HepG2 (cell line): ENCODE measurements around the gene DNAJC11. TPM values are rescaled to one million over a fixed set of nuclear protein-coding genes. Genes with fewer than 3 reads are reported as not detected.

Source experiments
- CBFB ChIP-seq: sonication (generic); formaldehyde crosslinking; IDR thresholded peaks from 2 replicates; pipeline ENCODE4 v1.4.0; 2020; ENCODE audit warnings: missing genetic modification reagents
- HNRNPUL1 ChIP-seq: fragments of 200-400 bp; formaldehyde crosslinking; IDR thresholded peaks from 2 replicates; pipeline ENCODE4 v1.6.1; 2017; ENCODE audit warnings: low read depth, mild to moderate bottlenecking, low read length, moderate library complexity
- ZFP37 ChIP-seq: sonication (generic); formaldehyde crosslinking; IDR thresholded peaks from 2 replicates; pipeline ENCODE4 v1.4.0; 2020; ENCODE audit warnings: missing genetic modification reagents, borderline replicate concordance
- ZNF101 ChIP-seq: sonication (generic); formaldehyde crosslinking; IDR thresholded peaks from 2 replicates; pipeline ENCODE4 v1.4.0; 2020; ENCODE audit warnings: mild to moderate bottlenecking, low read depth, missing genetic modification reagents, borderline replicate concordance
- ZNF260 ChIP-seq: sonication (generic); formaldehyde crosslinking; IDR thresholded peaks from 2 replicates; pipeline ENCODE4 v1.4.0; 2020; ENCODE audit warnings: missing genetic modification reagents, low read depth, mild to moderate bottlenecking, borderline replicate concordance
- ZNF296 ChIP-seq: sonication (generic); formaldehyde crosslinking; conservative IDR thresholded peaks from 2 replicates; pipeline ENCODE4 v1.5.0; 2020; ENCODE audit warnings: mild to moderate bottlenecking, missing genetic modification reagents
- polyA plus RNA-seq, 8 experiments: library from polyadenylated mRNA; depleted of rRNA in 3 of 8; stranded (reverse) in 7 of 8; unstranded in 1 of 8; fragments of >200 nt; fragmentation: Illumina TruSeq in 4 of 8; extraction: Trizol in 4 of 8; gene quantifications; 2 replicates each; pipeline versions ENCODE4 v1.2.1 to v1.2.3, GENCODE V29; 2011 to 2016; ENCODE audit warnings: low read depth in 4 of 8, missing spikeins in 1 of 8, mixed read lengths in 1 of 8; ENCODE audit not compliant: insufficient read depth in 1 of 8
- total RNA-seq, 5 experiments: library from RNA; depleted of rRNA; stranded (reverse); fragments of >200 nt; fragmentation: Illumina TruSeq; extraction: Trizol; gene quantifications; 2 replicates each; pipeline ENCODE4 v1.2.3, GENCODE V29; 2016; ENCODE audit warnings: low read depth in 1 of 5
- TF ChIP-seq, protein P1 (sequence below): sonication (generic); formaldehyde crosslinking; IDR thresholded peaks from 2 replicates; pipeline ENCODE4 v1.4.0; 2020; ENCODE audit warnings: missing genetic modification reagents
- TF ChIP-seq, protein P2 (sequence below): IDR thresholded peaks from 2 replicates; pipeline ENCODE4 v1.6.1; 2016; ENCODE audit warnings: control low read depth
- TF ChIP-seq, protein P3 (sequence below): sonication (generic); formaldehyde crosslinking; IDR thresholded peaks from 2 replicates; pipeline ENCODE4 v1.4.0; 2020; ENCODE audit warnings: missing genetic modification reagents, borderline replicate concordance
- TF ChIP-seq, protein P4 (sequence below): sonication (generic); formaldehyde crosslinking; IDR thresholded peaks from 2 replicates; pipeline ENCODE4 v1.8.1; 2023; ENCODE audit warnings: mild to moderate bottlenecking, missing genetic modification reagents
- TF ChIP-seq, protein P5 (sequence below): fragments of 450-650 bp; IDR thresholded peaks from 2 replicates; pipeline ENCODE4 v1.6.1; 2016
- TF ChIP-seq, protein P6 (sequence below): sonication (generic); formaldehyde crosslinking; IDR thresholded peaks from 2 replicates; pipeline ENCODE4 v1.5.0; 2020; ENCODE audit warnings: missing genetic modification reagents

The DNAJC11 gene
- total and polyA plus RNA-seq, 2 of the 13 experiments (the other 11 are each of a cell fraction or from before 2014, with no cell fraction given) = 25.1 to 47.6 TPM

DNA sequence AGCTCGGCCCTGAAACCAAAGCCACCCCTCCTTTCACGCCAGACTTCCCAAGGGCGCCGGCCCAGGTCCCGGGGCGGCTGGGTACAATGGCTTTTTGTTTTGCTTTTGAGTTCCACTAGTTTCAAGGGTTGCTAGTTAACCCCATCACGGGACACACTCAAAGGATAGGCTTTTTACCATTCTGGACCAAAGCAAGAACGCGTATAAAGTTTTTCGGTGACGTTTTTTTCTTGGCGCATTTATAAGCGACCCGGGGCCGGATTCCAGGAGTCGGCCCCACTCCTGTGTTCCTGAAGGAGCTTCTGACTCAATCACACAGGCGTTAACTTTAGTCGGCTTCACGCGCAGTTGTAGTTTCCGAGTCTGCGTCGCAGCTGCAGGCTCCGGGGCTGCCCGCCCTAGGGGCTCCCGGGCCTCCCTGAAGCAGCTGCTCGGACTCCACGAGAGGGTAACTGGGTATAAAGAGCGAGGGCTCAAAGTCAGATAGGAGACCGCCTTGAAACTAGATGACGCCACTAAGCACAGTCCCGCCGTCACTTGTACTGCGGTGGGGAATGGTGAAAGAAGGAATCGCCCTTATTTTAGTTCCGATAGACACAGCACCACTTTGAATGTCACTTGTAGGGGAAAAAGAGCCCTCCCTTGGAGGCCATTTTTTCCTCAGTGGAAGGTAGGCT is 98.2 kb downstream of the DNAJC11 start (continued):
- TF ChIP-seq, protein P1, sequence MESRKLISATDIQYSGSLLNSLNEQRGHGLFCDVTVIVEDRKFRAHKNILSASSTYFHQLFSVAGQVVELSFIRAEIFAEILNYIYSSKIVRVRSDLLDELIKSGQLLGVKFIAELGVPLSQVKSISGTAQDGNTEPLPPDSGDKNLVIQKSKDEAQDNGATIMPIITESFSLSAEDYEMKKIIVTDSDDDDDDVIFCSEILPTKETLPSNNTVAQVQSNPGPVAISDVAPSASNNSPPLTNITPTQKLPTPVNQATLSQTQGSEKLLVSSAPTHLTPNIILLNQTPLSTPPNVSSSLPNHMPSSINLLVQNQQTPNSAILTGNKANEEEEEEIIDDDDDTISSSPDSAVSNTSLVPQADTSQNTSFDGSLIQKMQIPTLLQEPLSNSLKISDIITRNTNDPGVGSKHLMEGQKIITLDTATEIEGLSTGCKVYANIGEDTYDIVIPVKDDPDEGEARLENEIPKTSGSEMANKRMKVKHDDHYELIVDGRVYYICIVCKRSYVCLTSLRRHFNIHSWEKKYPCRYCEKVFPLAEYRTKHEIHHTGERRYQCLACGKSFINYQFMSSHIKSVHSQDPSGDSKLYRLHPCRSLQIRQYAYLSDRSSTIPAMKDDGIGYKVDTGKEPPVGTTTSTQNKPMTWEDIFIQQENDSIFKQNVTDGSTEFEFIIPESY (CRISPR knock-in tag) = no peak
- TF ChIP-seq ZNF260 (CRISPR knock-in tag) (no peak), ZFP37 (CRISPR knock-in tag) (no peak), ZNF101 (no peak), ZNF296 (peak; percentile 59; the same call in 1 of the 2 replicates), HNRNPUL1 (no peak), CBFB (CRISPR knock-in tag) (no peak; the same call in 1 of the 2 replicates)
- TF ChIP-seq, protein P2, sequence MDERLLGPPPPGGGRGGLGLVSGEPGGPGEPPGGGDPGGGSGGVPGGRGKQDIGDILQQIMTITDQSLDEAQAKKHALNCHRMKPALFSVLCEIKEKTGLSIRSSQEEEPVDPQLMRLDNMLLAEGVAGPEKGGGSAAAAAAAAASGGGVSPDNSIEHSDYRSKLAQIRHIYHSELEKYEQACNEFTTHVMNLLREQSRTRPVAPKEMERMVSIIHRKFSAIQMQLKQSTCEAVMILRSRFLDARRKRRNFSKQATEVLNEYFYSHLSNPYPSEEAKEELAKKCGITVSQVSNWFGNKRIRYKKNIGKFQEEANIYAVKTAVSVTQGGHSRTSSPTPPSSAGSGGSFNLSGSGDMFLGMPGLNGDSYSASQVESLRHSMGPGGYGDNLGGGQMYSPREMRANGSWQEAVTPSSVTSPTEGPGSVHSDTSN (CRISPR knock-in tag) = no peak
- TF ChIP-seq, protein P3, sequence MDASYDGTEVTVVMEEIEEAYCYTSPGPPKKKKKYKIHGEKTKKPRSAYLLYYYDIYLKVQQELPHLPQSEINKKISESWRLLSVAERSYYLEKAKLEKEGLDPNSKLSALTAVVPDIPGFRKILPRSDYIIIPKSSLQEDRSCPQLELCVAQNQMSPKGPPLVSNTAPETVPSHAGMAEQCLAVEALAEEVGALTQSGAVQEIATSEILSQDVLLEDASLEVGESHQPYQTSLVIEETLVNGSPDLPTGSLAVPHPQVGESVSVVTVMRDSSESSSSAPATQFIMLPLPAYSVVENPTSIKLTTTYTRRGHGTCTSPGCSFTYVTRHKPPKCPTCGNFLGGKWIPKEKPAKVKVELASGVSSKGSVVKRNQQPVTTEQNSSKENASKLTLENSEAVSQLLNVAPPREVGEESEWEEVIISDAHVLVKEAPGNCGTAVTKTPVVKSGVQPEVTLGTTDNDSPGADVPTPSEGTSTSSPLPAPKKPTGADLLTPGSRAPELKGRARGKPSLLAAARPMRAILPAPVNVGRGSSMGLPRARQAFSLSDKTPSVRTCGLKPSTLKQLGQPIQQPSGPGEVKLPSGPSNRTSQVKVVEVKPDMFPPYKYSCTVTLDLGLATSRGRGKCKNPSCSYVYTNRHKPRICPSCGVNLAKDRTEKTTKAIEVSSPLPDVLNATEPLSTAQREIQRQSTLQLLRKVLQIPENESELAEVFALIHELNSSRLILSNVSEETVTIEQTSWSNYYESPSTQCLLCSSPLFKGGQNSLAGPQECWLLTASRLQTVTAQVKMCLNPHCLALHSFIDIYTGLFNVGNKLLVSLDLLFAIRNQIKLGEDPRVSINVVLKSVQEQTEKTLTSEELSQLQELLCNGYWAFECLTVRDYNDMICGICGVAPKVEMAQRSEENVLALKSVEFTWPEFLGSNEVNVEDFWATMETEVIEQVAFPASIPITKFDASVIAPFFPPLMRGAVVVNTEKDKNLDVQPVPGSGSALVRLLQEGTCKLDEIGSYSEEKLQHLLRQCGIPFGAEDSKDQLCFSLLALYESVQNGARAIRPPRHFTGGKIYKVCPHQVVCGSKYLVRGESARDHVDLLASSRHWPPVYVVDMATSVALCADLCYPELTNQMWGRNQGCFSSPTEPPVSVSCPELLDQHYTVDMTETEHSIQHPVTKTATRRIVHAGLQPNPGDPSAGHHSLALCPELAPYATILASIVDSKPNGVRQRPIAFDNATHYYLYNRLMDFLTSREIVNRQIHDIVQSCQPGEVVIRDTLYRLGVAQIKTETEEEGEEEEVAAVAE = no peak
- TF ChIP-seq, protein P4, sequence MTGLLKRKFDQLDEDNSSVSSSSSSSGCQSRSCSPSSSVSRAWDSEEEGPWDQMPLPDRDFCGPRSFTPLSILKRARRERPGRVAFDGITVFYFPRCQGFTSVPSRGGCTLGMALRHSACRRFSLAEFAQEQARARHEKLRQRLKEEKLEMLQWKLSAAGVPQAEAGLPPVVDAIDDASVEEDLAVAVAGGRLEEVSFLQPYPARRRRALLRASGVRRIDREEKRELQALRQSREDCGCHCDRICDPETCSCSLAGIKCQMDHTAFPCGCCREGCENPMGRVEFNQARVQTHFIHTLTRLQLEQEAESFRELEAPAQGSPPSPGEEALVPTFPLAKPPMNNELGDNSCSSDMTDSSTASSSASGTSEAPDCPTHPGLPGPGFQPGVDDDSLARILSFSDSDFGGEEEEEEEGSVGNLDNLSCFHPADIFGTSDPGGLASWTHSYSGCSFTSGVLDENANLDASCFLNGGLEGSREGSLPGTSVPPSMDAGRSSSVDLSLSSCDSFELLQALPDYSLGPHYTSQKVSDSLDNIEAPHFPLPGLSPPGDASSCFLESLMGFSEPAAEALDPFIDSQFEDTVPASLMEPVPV = no peak
- TF ChIP-seq, protein P5, sequence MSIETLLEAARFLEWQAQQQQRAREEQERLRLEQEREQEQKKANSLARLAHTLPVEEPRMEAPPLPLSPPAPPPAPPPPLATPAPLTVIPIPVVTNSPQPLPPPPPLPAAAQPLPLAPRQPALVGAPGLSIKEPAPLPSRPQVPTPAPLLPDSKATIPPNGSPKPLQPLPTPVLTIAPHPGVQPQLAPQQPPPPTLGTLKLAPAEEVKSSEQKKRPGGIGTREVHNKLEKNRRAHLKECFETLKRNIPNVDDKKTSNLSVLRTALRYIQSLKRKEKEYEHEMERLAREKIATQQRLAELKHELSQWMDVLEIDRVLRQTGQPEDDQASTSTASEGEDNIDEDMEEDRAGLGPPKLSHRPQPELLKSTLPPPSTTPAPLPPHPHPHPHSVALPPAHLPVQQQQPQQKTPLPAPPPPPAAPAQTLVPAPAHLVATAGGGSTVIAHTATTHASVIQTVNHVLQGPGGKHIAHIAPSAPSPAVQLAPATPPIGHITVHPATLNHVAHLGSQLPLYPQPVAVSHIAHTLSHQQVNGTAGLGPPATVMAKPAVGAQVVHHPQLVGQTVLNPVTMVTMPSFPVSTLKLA = no peak
- TF ChIP-seq, protein P6, sequence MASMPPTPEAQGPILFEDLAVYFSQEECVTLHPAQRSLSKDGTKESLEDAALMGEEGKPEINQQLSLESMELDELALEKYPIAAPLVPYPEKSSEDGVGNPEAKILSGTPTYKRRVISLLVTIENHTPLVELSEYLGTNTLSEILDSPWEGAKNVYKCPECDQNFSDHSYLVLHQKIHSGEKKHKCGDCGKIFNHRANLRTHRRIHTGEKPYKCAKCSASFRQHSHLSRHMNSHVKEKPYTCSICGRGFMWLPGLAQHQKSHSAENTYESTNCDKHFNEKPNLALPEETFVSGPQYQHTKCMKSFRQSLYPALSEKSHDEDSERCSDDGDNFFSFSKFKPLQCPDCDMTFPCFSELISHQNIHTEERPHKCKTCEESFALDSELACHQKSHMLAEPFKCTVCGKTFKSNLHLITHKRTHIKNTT (CRISPR knock-in tag) = no peak
